GM23338 (cell line): ENCODE measurements around the gene COIL. TPM values are rescaled to one million over a fixed set of nuclear protein-coding genes. Genes with fewer than 3 reads are reported as not detected.

Experiments
- ATAC-seq: fragments of 200-7000 bp; cut with Tn5 transposase; 3 replicates; pipeline ENCODE4 v1.9.1; 2020
- DNase-seq: peaks from one replicate; pipeline ENCODE4 v3.0.0-alpha.2; 2015; ENCODE audit warnings: low spot score
- H2AFZ ChIP-seq: fragments of 200-600 bp; sonication (generic); 2 replicates; pipeline ENCODE4 v1.8.0; 2016; ENCODE audit warnings: antibody characterized with exemption, mild to moderate bottlenecking, moderate library complexity
- H3F3A ChIP-seq: fragments of 200-600 bp; sonication (generic); replicated peaks from 2 replicates; pipeline ENCODE4 v1.8.0; 2017; ENCODE audit warnings: antibody characterized with exemption, mixed run types, low read depth
- H3K27ac ChIP-seq: fragments of 200-600 bp; sonication (generic); 2 replicates; pipeline ENCODE4 v1.6.1; 2016; ENCODE audit warnings: low read depth
- H3K27me3 ChIP-seq: fragments of 200-600 bp; sonication (generic); 2 replicates; pipeline ENCODE4 v1.8.0; 2016; ENCODE audit warnings: mild to moderate bottlenecking, mixed run types, moderate library complexity; ENCODE audit not compliant: insufficient read depth
- H3K36me3 ChIP-seq: fragments of 200-600 bp; sonication (generic); 2 replicates; pipeline ENCODE4 v1.8.0; 2016; ENCODE audit warnings: mild to moderate bottlenecking; ENCODE audit not compliant: insufficient read depth
- H3K4me1 ChIP-seq: fragments of 200-600 bp; sonication (generic); 2 replicates; pipeline ENCODE4 v1.8.0; 2016; ENCODE audit warnings: mild to moderate bottlenecking, moderate library complexity; ENCODE audit not compliant: insufficient read depth
- H3K4me2 ChIP-seq: fragments of 200-600 bp; sonication (generic); 2 replicates; pipeline ENCODE4 v1.7.1; 2017; ENCODE audit warnings: mixed run types
- H3K4me3 ChIP-seq: fragments of 200-600 bp; sonication (generic); 2 replicates; pipeline ENCODE4 v1.6.1; 2016; ENCODE audit warnings: mixed run types
- H3K79me2 ChIP-seq: fragments of 200-600 bp; sonication (generic); replicated peaks from 2 replicates; pipeline ENCODE4 v1.8.0; 2017; ENCODE audit warnings: mild to moderate bottlenecking; ENCODE audit not compliant: insufficient read depth
- H3K9me2 ChIP-seq: fragments of 200-600 bp; sonication (generic); 2 replicates; pipeline ENCODE4 v1.8.0; 2017; ENCODE audit not compliant: insufficient read depth
- H4K20me1 ChIP-seq: fragments of 200-600 bp; sonication (generic); replicated peaks from 2 replicates; pipeline ENCODE4 v1.8.0; 2017; ENCODE audit warnings: mild to moderate bottlenecking; ENCODE audit not compliant: insufficient read depth
- H3K27ac Mint-ChIP-seq: 2 replicates; pipeline ENCODE4 v1.8.0; 2020; ENCODE audit warnings: inconsistent platforms, mild to moderate bottlenecking, moderate library complexity, mixed read lengths
- H3K27me3 Mint-ChIP-seq: 3 replicates; pipeline ENCODE4 v1.8.0; 2022; ENCODE audit warnings: low read depth, mild to moderate bottlenecking, moderate library complexity, mixed read lengths, inconsistent platforms; ENCODE audit not compliant: insufficient read depth, poor library complexity
- H3K36me3 Mint-ChIP-seq: 3 replicates; pipeline ENCODE4 v1.8.0; 2021; ENCODE audit warnings: low read depth, mild to moderate bottlenecking, inconsistent platforms, moderate library complexity, mixed read lengths
- H3K4me1 Mint-ChIP-seq: 3 replicates; pipeline ENCODE4 v1.8.0; 2020; ENCODE audit warnings: mild to moderate bottlenecking, inconsistent platforms, mixed read lengths
- H3K4me3 Mint-ChIP-seq: 3 replicates; pipeline ENCODE4 v1.8.0; 2021; ENCODE audit warnings: moderate library complexity, mild to moderate bottlenecking, inconsistent platforms, mixed read lengths
- H3K9me3 Mint-ChIP-seq: 3 replicates; pipeline ENCODE4 v1.8.0; 2020; ENCODE audit warnings: moderate library complexity, mild to moderate bottlenecking, inconsistent platforms, mixed read lengths
- CREB1 ChIP-seq: fragments of 250-450 bp; sonication (Bioruptor Pico); IDR thresholded peaks from 2 replicates; pipeline ENCODE4 v1.5.0; 2020; ENCODE audit warnings: low read depth, mild to moderate bottlenecking, moderate library complexity
- POLR2AphosphoS5 ChIP-seq: IDR thresholded peaks from 2 replicates; pipeline ENCODE4 v1.6.1; 2016; ENCODE audit warnings: antibody characterized with exemption, low read depth
- STAT1 ChIP-seq: IDR thresholded peaks from one replicate; pipeline ENCODE4 v1.6.1; 2016; ENCODE audit warnings: antibody characterized with exemption; ENCODE audit not compliant: unreplicated experiment
- ZNF114 ChIP-seq: fragments of 250-450 bp; sonication (Bioruptor Pico); IDR thresholded peaks from 2 replicates; pipeline ENCODE4 v1.5.0; 2020; ENCODE audit warnings: mild to moderate bottlenecking, moderate library complexity
- ZNF331 ChIP-seq: fragments of 250-450 bp; sonication (Bioruptor Pico); IDR thresholded peaks from 2 replicates; pipeline ENCODE4 v1.5.0; 2020; ENCODE audit warnings: low read depth, mild to moderate bottlenecking, moderate library complexity
- polyA plus RNA-seq: library from polyadenylated mRNA; unstranded; fragments of >200 nt; fragmentation: Nextera tagmentation; extraction: Ambion mirVana; gene quantifications from 2 replicates; pipeline ENCODE4 v1.2.1, GENCODE V29; 2016
- total RNA-seq: library from RNA; depleted of rRNA; stranded (reverse); fragments of >200 nt; shearing (Covaris generic); gene quantifications from 2 replicates; pipeline ENCODE4 v1.2.3, GENCODE V29; 2014
- TF ChIP-seq, protein P1 (sequence below): fragments of 250-450 bp; sonication (Bioruptor Pico); IDR thresholded peaks from 2 replicates; pipeline ENCODE4 v1.5.0; 2020; ENCODE audit warnings: mild to moderate bottlenecking, moderate library complexity
- TF ChIP-seq, protein P2 (sequence below): IDR thresholded peaks from one replicate; pipeline ENCODE4 v1.6.1; 2018; ENCODE audit warnings: antibody characterized with exemption; ENCODE audit not compliant: unreplicated experiment
- TF ChIP-seq, protein P3 (sequence below): IDR thresholded peaks from 2 replicates; pipeline ENCODE4 v1.6.1; 2016; ENCODE audit warnings: antibody characterized with exemption

COIL gene
- total and polyA plus RNA-seq, 2 experiments from 2014 or later: 18.5 to 32.2 TPM

DNA sequence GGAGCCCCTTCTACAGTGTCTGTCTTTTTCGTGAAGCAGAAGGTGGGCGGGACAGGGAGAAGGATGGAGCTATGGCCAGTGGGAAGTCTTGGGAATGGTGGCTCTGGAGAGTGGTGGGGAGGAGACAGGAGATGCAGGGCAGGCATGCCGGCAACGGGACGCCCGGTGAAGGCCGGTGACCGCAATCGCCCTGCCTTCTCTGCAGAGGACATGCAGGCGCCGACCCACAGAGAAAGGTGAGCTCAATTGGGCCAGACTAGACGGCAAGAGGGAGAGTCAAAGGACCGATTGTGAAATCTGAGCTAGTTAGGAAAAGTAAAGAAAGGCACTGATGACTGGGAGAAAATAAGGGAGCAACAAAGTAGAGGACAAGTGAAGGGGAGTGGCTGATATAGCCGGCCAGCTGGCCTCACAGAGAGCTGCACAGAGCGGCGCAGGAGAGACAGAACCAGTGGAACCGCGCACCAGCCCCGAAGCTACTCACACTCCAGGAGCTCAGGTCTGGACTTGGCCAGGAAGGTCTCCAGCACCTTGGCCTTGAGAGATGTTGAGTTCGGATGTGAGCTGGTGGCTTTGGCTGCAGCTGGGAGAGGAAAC, 65.9 kb downstream of the COIL start (continued):
- TF ChIP-seq, protein P1, sequence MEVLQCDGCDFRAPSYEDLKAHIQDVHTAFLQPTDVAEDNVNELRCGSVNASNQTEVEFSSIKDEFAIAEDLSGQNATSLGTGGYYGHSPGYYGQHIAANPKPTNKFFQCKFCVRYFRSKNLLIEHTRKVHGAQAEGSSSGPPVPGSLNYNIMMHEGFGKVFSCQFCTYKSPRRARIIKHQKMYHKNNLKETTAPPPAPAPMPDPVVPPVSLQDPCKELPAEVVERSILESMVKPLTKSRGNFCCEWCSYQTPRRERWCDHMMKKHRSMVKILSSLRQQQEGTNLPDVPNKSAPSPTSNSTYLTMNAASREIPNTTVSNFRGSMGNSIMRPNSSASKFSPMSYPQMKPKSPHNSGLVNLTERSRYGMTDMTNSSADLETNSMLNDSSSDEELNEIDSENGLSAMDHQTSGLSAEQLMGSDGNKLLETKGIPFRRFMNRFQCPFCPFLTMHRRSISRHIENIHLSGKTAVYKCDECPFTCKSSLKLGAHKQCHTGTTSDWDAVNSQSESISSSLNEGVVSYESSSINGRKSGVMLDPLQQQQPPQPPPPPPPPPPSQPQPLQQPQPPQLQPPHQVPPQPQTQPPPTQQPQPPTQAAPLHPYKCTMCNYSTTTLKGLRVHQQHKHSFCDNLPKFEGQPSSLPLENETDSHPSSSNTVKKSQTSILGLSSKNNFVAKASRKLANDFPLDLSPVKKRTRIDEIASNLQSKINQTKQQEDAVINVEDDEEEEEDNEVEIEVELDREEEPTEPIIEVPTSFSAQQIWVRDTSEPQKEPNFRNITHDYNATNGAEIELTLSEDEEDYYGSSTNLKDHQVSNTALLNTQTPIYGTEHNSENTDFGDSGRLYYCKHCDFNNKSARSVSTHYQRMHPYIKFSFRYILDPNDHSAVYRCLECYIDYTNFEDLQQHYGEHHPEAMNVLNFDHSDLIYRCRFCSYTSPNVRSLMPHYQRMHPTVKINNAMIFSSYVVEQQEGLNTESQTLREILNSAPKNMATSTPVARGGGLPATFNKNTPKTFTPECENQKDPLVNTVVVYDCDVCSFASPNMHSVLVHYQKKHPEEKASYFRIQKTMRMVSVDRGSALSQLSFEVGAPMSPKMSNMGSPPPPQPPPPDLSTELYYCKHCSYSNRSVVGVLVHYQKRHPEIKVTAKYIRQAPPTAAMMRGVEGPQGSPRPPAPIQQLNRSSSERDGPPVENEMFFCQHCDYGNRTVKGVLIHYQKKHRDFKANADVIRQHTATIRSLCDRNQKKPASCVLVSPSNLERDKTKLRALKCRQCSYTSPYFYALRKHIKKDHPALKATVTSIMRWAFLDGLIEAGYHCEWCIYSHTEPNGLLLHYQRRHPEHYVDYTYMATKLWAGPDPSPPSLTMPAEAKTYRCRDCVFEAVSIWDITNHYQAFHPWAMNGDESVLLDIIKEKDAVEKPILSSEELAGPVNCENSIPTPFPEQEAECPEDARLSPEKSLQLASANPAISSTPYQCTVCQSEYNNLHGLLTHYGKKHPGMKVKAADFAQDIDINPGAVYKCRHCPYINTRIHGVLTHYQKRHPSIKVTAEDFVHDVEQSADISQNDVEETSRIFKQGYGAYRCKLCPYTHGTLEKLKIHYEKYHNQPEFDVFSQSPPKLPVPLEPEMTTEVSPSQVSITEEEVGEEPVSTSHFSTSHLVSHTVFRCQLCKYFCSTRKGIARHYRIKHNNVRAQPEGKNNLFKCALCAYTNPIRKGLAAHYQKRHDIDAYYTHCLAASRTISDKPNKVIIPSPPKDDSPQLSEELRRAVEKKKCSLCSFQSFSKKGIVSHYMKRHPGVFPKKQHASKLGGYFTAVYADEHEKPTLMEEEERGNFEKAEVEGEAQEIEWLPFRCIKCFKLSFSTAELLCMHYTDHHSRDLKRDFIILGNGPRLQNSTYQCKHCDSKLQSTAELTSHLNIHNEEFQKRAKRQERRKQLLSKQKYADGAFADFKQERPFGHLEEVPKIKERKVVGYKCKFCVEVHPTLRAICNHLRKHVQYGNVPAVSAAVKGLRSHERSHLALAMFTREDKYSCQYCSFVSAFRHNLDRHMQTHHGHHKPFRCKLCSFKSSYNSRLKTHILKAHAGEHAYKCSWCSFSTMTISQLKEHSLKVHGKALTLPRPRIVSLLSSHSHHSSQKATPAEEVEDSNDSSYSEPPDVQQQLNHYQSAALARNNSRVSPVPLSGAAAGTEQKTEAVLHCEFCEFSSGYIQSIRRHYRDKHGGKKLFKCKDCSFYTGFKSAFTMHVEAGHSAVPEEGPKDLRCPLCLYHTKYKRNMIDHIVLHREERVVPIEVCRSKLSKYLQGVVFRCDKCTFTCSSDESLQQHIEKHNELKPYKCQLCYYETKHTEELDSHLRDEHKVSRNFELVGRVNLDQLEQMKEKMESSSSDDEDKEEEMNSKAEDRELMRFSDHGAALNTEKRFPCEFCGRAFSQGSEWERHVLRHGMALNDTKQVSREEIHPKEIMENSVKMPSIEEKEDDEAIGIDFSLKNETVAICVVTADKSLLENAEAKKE (CRISPR knock-in tag): no peak

DNA sequence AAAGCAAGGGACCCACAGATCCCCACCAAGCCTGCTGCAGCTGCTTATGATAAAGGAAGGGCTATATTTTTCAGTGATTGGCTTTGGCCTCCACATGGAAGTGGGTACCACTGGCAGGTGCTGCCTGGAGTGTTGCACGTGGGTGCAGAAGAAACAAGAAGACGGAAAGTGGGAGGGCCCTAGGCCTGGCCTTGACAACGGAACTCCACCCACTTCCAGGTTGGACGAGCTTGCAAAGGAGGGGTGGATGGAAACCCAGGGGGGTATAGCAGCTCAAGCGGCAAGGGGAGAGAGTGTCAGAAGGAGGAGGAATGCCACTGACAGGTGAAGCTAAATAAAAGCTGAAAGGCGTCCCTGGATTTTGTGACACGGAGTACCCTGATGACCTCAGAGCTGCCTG, 67.3 kb downstream of the COIL start:
- H3K27me3 ChIP-seq: no peaks in the 10 kb centered on the region
- H3K4me1 ChIP-seq: peaks cover 11% of the 10 kb centered on the region
- no peaks in the 10 kb centered on the region for H3F3A ChIP-seq
- no peaks in the 10 kb centered on the region for H3K27me3 Mint-ChIP-seq
- no peaks in the 10 kb centered on the region for H3K9me2 ChIP-seq
- H3K27ac ChIP-seq: no peak overlapping the region
- no peak overlapping the region for H3K4me3 Mint-ChIP-seq
- H3K27ac Mint-ChIP-seq: no peak overlapping the region; the same call in 1 of the 2 replicates
- H3K4me1 Mint-ChIP-seq: peaks cover 26% of the 10 kb centered on the region
- DNase-seq (no peak), ATAC-seq (no peak)
- no peaks in the 10 kb centered on the region for H4K20me1 ChIP-seq
- H3K36me3 Mint-ChIP-seq: peaks cover 50% of the 10 kb centered on the region
- H3K9me3 Mint-ChIP-seq: peaks cover 7% of the 10 kb centered on the region
- no peaks in the 10 kb centered on the region for H3K79me2 ChIP-seq
- no peak overlapping the region for H3K4me3 ChIP-seq
- H3K36me3 ChIP-seq: peaks cover 10% of the 10 kb centered on the region
- no peak overlapping the region for H3K4me2 ChIP-seq
- H2AFZ ChIP-seq: no peak overlapping the region
- TF ChIP-seq CREB1 (no peak), ZNF114 (CRISPR knock-in tag) (no peak), POLR2AphosphoS5 (no peak), STAT1 (no peak), ZNF331 (CRISPR knock-in tag) (no peak)
- TF ChIP-seq, protein P2, sequence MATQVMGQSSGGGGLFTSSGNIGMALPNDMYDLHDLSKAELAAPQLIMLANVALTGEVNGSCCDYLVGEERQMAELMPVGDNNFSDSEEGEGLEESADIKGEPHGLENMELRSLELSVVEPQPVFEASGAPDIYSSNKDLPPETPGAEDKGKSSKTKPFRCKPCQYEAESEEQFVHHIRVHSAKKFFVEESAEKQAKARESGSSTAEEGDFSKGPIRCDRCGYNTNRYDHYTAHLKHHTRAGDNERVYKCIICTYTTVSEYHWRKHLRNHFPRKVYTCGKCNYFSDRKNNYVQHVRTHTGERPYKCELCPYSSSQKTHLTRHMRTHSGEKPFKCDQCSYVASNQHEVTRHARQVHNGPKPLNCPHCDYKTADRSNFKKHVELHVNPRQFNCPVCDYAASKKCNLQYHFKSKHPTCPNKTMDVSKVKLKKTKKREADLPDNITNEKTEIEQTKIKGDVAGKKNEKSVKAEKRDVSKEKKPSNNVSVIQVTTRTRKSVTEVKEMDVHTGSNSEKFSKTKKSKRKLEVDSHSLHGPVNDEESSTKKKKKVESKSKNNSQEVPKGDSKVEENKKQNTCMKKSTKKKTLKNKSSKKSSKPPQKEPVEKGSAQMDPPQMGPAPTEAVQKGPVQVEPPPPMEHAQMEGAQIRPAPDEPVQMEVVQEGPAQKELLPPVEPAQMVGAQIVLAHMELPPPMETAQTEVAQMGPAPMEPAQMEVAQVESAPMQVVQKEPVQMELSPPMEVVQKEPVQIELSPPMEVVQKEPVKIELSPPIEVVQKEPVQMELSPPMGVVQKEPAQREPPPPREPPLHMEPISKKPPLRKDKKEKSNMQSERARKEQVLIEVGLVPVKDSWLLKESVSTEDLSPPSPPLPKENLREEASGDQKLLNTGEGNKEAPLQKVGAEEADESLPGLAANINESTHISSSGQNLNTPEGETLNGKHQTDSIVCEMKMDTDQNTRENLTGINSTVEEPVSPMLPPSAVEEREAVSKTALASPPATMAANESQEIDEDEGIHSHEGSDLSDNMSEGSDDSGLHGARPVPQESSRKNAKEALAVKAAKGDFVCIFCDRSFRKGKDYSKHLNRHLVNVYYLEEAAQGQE: no peak
- TF ChIP-seq, protein P3, sequence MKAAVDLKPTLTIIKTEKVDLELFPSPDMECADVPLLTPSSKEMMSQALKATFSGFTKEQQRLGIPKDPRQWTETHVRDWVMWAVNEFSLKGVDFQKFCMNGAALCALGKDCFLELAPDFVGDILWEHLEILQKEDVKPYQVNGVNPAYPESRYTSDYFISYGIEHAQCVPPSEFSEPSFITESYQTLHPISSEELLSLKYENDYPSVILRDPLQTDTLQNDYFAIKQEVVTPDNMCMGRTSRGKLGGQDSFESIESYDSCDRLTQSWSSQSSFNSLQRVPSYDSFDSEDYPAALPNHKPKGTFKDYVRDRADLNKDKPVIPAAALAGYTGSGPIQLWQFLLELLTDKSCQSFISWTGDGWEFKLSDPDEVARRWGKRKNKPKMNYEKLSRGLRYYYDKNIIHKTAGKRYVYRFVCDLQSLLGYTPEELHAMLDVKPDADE: no peak
